Measurements from ENCODE around the gene NAPEPLD.
"Not testable (repeated sequence)": the region's sequence is repeated elsewhere in the genome, so short reads cannot be mapped to it uniquely, and the experiment has no call there.

The NAPEPLD gene

GRCh38 chr7:103076764-103077163 lies 72.1 kb downstream of the NAPEPLD start:
- Histone ChIP-seq H3K4me1 (ENCODE audit: insufficient read depth, low read length) (peaks cover 12% of the 10 kb centered on the region), H3K4me3 (ENCODE audit: low read depth in 1 of 2, low read length in 2 of 2) (no peak overlapping the region), H3K9ac (ENCODE audit: low read length) (no peak overlapping the region), H3K9me3 (ENCODE audit: low read length) (no peaks in the 10 kb centered on the region), H3K36me3 (ENCODE audit: insufficient read depth, low read length) (no peaks in the 10 kb centered on the region), H3K27me3 (ENCODE audit: control insufficient read depth in 1 of 2, insufficient read depth in 2 of 2, low read length in 2 of 2) (no peaks in the 10 kb centered on the region), H3K27ac (ENCODE audit: low read depth, low read length) (no peak overlapping the region)

GRCh38 chr7:103075337-103075918 lies 73.5 kb downstream of the NAPEPLD start:
- H3K9me3 ChIP-seq (ENCODE audit: low read length) = no peaks in the 10 kb centered on the region

GRCh38 chr7:103074519-103075336 lies 74.2 kb downstream of the NAPEPLD start, which contains the start of the genes ARMC10 and FBXL13:
Gene ARMC10 (plus strand): TSS chr7:103075140. CDS start chr7:103075273, 133 bp downstream.
Gene FBXL13 (minus strand): TSS chr7:103074796.
- Histone ChIP-seq H3K9ac (ENCODE audit: low read length) (peak within 1 kb of the TSS; percentile 79), H3K4me1 (ENCODE audit: insufficient read depth, low read length) (peaks cover 12% of the 10 kb centered on the region), H3K27ac (ENCODE audit: low read depth, low read length) (peak within 1 kb of the TSS; percentile 82), H3K4me3 (ENCODE audit: low read depth in 1 of 2, low read length in 2 of 2) (peak within 1 kb of the TSS; percentile 89 to 98), H3K9me3 (ENCODE audit: low read length) (no peaks in the 10 kb centered on the region), H3K27me3 (ENCODE audit: control insufficient read depth in 1 of 2, insufficient read depth in 2 of 2, low read length in 2 of 2) (no peaks in the 10 kb centered on the region), H3K36me3 (ENCODE audit: insufficient read depth, low read length) (no peaks in the 10 kb centered on the region)

More at GRCh38 chr7:103075337-103075918, 73.5 kb downstream of the NAPEPLD start:
- peak overlapping the region; percentile 89 to 98 for H3K4me3 ChIP-seq (ENCODE audit: low read depth in 1 of 2, low read length in 2 of 2)
- peak overlapping the region; percentile 44 for H3K9ac ChIP-seq (ENCODE audit: low read length)
- H3K27ac ChIP-seq (ENCODE audit: low read depth, low read length) = peak overlapping the region; percentile 82
- H3K4me1 ChIP-seq (ENCODE audit: insufficient read depth, low read length) = peaks cover 12% of the 10 kb centered on the region
- H3K36me3 ChIP-seq (ENCODE audit: insufficient read depth, low read length) = no peaks in the 10 kb centered on the region
- H3K27me3 ChIP-seq (ENCODE audit: control insufficient read depth in 1 of 2, insufficient read depth in 2 of 2, low read length in 2 of 2) = no peaks in the 10 kb centered on the region

GRCh38 chr7:103073989-103074518 lies 74.8 kb downstream of the NAPEPLD start:
- Histone ChIP-seq H3K4me1 (ENCODE audit: insufficient read depth, low read length) (peaks cover 12% of the 10 kb centered on the region), H3K9me3 (ENCODE audit: low read length) (no peaks in the 10 kb centered on the region), H3K9ac (ENCODE audit: low read length) (peak overlapping the region; percentile 79), H3K27me3 (ENCODE audit: control insufficient read depth in 1 of 2, insufficient read depth in 2 of 2, low read length in 2 of 2) (no peaks in the 10 kb centered on the region), H3K27ac (ENCODE audit: low read depth, low read length) (peak overlapping the region; percentile 82), H3K4me3 (ENCODE audit: low read depth in 1 of 2, low read length in 2 of 2) (peak overlapping the region; percentile 89 to 98), H3K36me3 (ENCODE audit: insufficient read depth, low read length) (no peaks in the 10 kb centered on the region)

- Histone ChIP-seq H3K27me3 (ENCODE audit: control insufficient read depth in 1 of 2, insufficient read depth in 2 of 2, low read length in 2 of 2) (no peaks in the 10 kb centered on the region), H3K9ac (ENCODE audit: low read length) (no peak overlapping the region), H3K36me3 (ENCODE audit: insufficient read depth, low read length) (no peaks in the 10 kb centered on the region)
These were observed 77.9 kb downstream of the NAPEPLD start for GRCh38 chr7:103071000-103071399.

GRCh38 chr7:103068414-103069403 lies 80.2 kb downstream of the NAPEPLD start:
- Histone ChIP-seq H3K9me3 (ENCODE audit: low read length) (no peaks in the 10 kb centered on the region), H3K9ac (ENCODE audit: low read length) (no peak overlapping the region), H3K4me1 (ENCODE audit: insufficient read depth, low read length) (peaks cover 1% of the 10 kb centered on the region), H3K27me3 (ENCODE audit: control insufficient read depth in 1 of 2, insufficient read depth in 2 of 2, low read length in 2 of 2) (no peaks in the 10 kb centered on the region), H3K27ac (ENCODE audit: low read depth, low read length) (no peak overlapping the region), H3K36me3 (ENCODE audit: insufficient read depth, low read length) (no peaks in the 10 kb centered on the region), H3K4me3 (ENCODE audit: low read depth in 1 of 2, low read length in 2 of 2) (no peak overlapping the region)

More at GRCh38 chr7:103071000-103071399, 77.9 kb downstream of the NAPEPLD start:
- Histone ChIP-seq H3K4me1 (ENCODE audit: insufficient read depth, low read length) (peaks cover 8% of the 10 kb centered on the region), H3K4me3 (ENCODE audit: low read depth in 1 of 2, low read length in 2 of 2) (no peak overlapping the region), H3K9me3 (ENCODE audit: low read length) (no peaks in the 10 kb centered on the region), H3K27ac (ENCODE audit: low read depth, low read length) (no peak overlapping the region)

GRCh38 chr7:103065667-103066066 lies 83.2 kb downstream of the NAPEPLD start:
- Histone ChIP-seq H3K9ac (ENCODE audit: low read length) (no peak overlapping the region), H3K27me3 (ENCODE audit: control insufficient read depth in 1 of 2, insufficient read depth in 2 of 2, low read length in 2 of 2) (no peaks in the 10 kb centered on the region), H3K4me1 (ENCODE audit: insufficient read depth, low read length) (no peaks in the 10 kb centered on the region)

GRCh38 chr7:103063895-103064294 lies 85.0 kb downstream of the NAPEPLD start:
- no peaks in the 10 kb centered on the region for H3K9me3 ChIP-seq (ENCODE audit: low read length)
- H3K4me3 ChIP-seq (ENCODE audit: low read depth in 1 of 2, low read length in 2 of 2) = no peak overlapping the region
- H3K27ac ChIP-seq (ENCODE audit: low read depth, low read length) = no peak overlapping the region
- no peaks in the 10 kb centered on the region for H3K36me3 ChIP-seq (ENCODE audit: insufficient read depth, low read length)
- H3K27me3 ChIP-seq (ENCODE audit: control insufficient read depth in 1 of 2, insufficient read depth in 2 of 2, low read length in 2 of 2) = no peaks in the 10 kb centered on the region
- H3K9ac ChIP-seq (ENCODE audit: low read length) = no peak overlapping the region
- H3K4me1 ChIP-seq (ENCODE audit: insufficient read depth, low read length) = no peaks in the 10 kb centered on the region

More at GRCh38 chr7:103065667-103066066, 83.2 kb downstream of the NAPEPLD start:
- H3K4me3 ChIP-seq (ENCODE audit: low read depth in 1 of 2, low read length in 2 of 2) = no peak overlapping the region
- no peaks in the 10 kb centered on the region for H3K36me3 ChIP-seq (ENCODE audit: insufficient read depth, low read length)
- no peaks in the 10 kb centered on the region for H3K9me3 ChIP-seq (ENCODE audit: low read length)
- H3K27ac ChIP-seq (ENCODE audit: low read depth, low read length) = no peak overlapping the region

GRCh38 chr7:103059471-103059870 lies 89.4 kb downstream of the NAPEPLD start:
- no peak overlapping the region for H3K9ac ChIP-seq (ENCODE audit: low read length)
- H3K27ac ChIP-seq (ENCODE audit: low read depth, low read length) = no peak overlapping the region
- H3K9me3 ChIP-seq (ENCODE audit: low read length) = no peaks in the 10 kb centered on the region
- no peak overlapping the region for H3K4me3 ChIP-seq (ENCODE audit: low read depth in 1 of 2, low read length in 2 of 2)
- no peaks in the 10 kb centered on the region for H3K36me3 ChIP-seq (ENCODE audit: insufficient read depth, low read length)
- H3K4me1 ChIP-seq (ENCODE audit: insufficient read depth, low read length) = no peaks in the 10 kb centered on the region
- H3K27me3 ChIP-seq (ENCODE audit: control insufficient read depth in 1 of 2, insufficient read depth in 2 of 2, low read length in 2 of 2) = no peaks in the 10 kb centered on the region

GRCh38 chr7:103058122-103058521 lies 90.8 kb downstream of the NAPEPLD start:
- H3K9me3 ChIP-seq (ENCODE audit: low read length) = no peaks in the 10 kb centered on the region
- no peak overlapping the region for H3K4me3 ChIP-seq (ENCODE audit: low read depth in 1 of 2, low read length in 2 of 2)
- H3K36me3 ChIP-seq (ENCODE audit: insufficient read depth, low read length) = no peaks in the 10 kb centered on the region
- H3K4me1 ChIP-seq (ENCODE audit: insufficient read depth, low read length) = no peaks in the 10 kb centered on the region
- H3K27ac ChIP-seq (ENCODE audit: low read depth, low read length) = no peak overlapping the region
- no peak overlapping the region for H3K9ac ChIP-seq (ENCODE audit: low read length)
- no peaks in the 10 kb centered on the region for H3K27me3 ChIP-seq (ENCODE audit: control insufficient read depth in 1 of 2, insufficient read depth in 2 of 2, low read length in 2 of 2)

GRCh38 chr7:103056006-103056405 lies 92.9 kb downstream of the NAPEPLD start:
- not testable (repeated sequence) for H3K27ac ChIP-seq (ENCODE audit: low read depth, low read length); H3K4me3 ChIP-seq (ENCODE audit: low read depth in 1 of 2, low read length in 2 of 2); H3K36me3 ChIP-seq (ENCODE audit: insufficient read depth, low read length); H3K9me3 ChIP-seq (ENCODE audit: low read length); H3K27me3 ChIP-seq (ENCODE audit: control insufficient read depth in 1 of 2, insufficient read depth in 2 of 2, low read length in 2 of 2); H3K4me1 ChIP-seq (ENCODE audit: insufficient read depth, low read length); H3K9ac ChIP-seq (ENCODE audit: low read length)

All from muscle layer of colon (tissue), 2 donors.